Fibroblast of the aortic adventitia (primary cell): ENCODE results near the gene DOCK1. TPM values are rescaled to one million over a fixed set of nuclear protein-coding genes. Genes with fewer than 3 reads are reported as not detected.
A peak's percentile ranks its signal among the peaks of the same experiment; 100 is the strongest.

ENCODE experiments used
- DNase-seq: peaks from one replicate; pipeline ENCODE4 v3.0.0-alpha.2; 2010; ENCODE audit warnings: low read depth
- H3K4me3 ChIP-seq: 2 replicates; pipeline ENCODE4 v1.5.1; 2011; ENCODE audit warnings: low read depth, mild to moderate bottlenecking, control low read depth, low read length, moderate library complexity
- CTCF ChIP-seq: IDR thresholded peaks from 2 replicates; pipeline ENCODE4 v1.5.1; 2011; ENCODE audit warnings: mild to moderate bottlenecking, low read length, control low read depth, inconsistent platforms; ENCODE audit not compliant: insufficient read depth
- total RNA-seq: library from RNA; depleted of rRNA; stranded (reverse); fragments of >200 nt; gene quantifications from 2 replicates; pipeline ENCODE4 v1.2.3, GENCODE V29; 2012; ENCODE audit warnings: low replicate concordance

DOCK1 gene
- total RNA-seq, 1 donor, result 75.2 TPM

GRCh38 chr10:126917375-126917774, 12.1 kb downstream of the DOCK1 start:
- no peak for TF ChIP-seq CTCF
- DNase-seq, result no peak
- no peak overlapping the region for H3K4me3 ChIP-seq

GRCh38 chr10:126917975-126918908, 13.0 kb downstream of the DOCK1 start:
- TF ChIP-seq CTCF, result no peak
- no peak overlapping the region for H3K4me3 ChIP-seq
- no peak for DNase-seq

GRCh38 chr10:126919426-126919825, 14.2 kb downstream of the DOCK1 start:
- no peak overlapping the region for H3K4me3 ChIP-seq
- no peak for TF ChIP-seq CTCF
- DNase-seq, result no peak

GRCh38 chr10:126921162-126921561, 15.9 kb downstream of the DOCK1 start:
- no peak overlapping the region for H3K4me3 ChIP-seq
- no peak for TF ChIP-seq CTCF
- no peak for DNase-seq

- H3K4me3 ChIP-seq, result no peak overlapping the region
- TF ChIP-seq CTCF, result no peak
- peak; percentile 84 for DNase-seq
These were observed 16.8 kb downstream of the DOCK1 start for GRCh38 chr10:126921974-126922525.

GRCh38 chr10:126924180-126924914, 19.1 kb downstream of the DOCK1 start:
- no peak for TF ChIP-seq CTCF
- DNase-seq, result no peak
- H3K4me3 ChIP-seq, result no peak overlapping the region
